HG03575 (cell line): Measurements from ENCODE around the gene MUC6.

Experiments
- ATAC-seq: cut with Tn5 transposase; IDR thresholded peaks from one replicate; pipeline ENCODE4 v1.9.1; 2021; ENCODE audit not compliant: unreplicated experiment, insufficient number of reproducible peaks, low FRiP score; ENCODE audit errors: extremely low read depth

MUC6 gene

DNA sequence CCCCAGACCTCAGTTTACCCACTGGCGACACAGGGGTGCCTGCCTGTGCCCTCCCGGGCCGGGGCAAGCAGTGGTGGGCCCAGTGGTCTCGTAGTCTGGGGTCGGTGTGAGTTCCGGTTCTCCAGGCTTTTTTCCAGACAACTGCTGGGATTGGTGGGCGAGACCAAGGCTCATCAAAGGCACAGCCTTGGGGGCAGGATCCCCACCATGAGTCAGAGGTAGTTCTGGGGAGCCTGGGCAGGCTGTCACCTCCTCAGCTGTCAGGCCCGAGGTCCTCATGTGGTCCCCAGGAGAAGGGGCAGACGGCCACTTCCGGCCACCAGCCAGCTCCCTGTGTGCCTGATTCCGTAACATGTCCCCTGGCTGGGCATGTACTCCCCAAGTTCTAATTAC lies 37.3 kb upstream of the MUC6 start:
- no peak for ATAC-seq

DNA sequence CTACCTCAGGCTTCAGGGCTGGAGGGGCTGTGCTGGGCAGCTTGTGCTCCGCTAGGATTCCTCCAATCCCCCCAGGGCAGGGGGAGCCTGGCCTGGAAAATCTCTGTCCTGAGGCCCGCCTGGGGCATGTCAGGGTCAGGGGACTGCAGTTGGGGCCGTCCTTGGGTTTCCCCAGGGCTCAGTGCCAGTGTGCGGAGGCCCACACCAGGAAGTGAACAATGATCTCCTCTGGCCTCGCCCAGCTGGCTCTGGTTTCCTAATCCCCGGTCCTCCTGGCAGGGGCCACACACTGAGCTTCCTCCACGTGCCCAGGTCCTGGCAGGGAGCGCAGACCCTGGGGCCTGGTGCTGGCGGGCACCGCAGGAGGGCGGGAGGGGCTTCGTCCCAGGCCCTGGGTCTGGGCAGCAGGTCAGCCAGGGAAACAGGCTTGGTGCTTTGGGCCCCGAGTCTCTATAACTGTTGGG lies 36.8 kb upstream of the MUC6 start:
- no peak for ATAC-seq

DNA sequence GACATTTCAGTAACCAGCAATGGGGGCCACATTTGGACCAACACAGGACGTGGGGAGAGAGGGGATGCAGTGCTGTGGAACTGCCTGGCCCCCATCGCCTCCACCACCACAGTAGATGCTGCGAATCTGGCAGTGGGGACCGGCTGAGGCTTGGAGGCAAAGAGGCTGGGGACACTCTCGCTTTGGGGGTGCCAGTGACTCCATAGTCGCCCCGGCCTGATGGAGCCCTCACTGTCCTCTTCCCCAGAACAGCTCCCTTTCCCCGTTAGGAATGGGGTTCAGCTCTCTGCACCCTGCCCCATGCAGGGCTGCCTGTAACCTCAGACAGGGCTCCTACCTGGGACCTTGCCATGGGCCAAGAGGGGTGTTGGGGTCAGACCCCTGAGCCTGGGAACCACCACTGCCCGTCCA lies 36.3 kb upstream of the MUC6 start:
- no peak for ATAC-seq

DNA sequence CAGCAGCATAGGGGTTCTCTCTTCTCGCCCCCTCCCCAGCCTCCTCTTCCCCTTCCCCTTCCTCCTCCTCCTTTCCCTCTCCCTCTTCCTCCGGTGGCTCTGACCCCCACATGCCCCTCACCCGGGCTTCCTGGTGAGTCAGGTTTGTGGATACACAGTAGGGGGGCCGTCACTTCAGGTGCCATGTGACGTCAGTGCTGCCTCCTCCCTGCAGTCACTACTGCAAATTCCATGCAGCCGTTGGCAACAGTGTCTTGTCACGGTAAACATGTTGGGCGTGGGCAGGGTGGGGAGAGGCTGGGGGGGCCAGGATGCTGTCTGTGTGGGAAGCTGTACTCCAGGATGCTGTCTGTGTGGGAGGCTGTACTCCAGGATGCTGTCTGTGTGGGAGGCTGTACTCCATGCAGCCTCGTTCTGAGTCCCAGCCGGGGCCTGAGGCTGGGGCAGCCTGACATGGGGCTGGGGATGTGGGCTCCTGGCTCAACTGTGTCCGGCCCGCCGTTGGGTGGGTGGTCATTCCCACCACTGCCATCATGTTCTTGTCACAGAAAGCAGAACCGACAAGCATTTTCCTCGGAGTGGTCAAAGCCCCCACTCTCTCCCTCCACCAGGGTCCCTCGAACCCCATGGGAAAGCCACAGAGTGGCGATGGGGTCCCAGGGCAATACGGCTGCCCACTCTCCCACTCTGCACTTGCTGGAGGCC lies 35.8 kb upstream of the MUC6 start:
- ATAC-seq = no peak

DNA sequence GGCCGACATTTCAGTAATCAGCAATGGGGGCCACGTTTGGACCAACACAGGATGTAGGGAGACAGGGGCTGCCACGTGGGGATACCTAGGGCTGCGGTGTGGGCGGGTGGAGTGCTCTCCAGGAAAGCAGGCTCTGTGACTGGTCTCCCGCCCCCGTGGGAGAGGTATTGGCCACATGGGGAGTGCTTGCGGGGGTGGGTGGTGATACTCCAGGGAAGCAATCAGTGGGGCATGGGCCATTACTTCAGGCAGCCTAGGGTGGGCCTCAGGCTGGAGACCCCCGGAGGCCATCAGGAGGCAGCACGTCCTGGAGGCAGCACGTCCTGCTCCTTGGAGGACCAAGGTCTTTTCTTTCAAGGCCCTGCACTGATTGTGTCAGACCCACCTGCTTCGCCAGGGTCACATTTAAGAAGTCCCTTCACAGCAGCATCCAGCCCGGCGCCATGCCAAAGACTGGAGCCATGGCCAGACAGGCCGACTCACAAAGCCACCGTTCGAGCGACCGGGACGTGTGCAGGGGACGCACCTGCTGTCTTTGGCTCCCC lies 35.1 kb upstream of the MUC6 start:
- ATAC-seq = no peak

DNA sequence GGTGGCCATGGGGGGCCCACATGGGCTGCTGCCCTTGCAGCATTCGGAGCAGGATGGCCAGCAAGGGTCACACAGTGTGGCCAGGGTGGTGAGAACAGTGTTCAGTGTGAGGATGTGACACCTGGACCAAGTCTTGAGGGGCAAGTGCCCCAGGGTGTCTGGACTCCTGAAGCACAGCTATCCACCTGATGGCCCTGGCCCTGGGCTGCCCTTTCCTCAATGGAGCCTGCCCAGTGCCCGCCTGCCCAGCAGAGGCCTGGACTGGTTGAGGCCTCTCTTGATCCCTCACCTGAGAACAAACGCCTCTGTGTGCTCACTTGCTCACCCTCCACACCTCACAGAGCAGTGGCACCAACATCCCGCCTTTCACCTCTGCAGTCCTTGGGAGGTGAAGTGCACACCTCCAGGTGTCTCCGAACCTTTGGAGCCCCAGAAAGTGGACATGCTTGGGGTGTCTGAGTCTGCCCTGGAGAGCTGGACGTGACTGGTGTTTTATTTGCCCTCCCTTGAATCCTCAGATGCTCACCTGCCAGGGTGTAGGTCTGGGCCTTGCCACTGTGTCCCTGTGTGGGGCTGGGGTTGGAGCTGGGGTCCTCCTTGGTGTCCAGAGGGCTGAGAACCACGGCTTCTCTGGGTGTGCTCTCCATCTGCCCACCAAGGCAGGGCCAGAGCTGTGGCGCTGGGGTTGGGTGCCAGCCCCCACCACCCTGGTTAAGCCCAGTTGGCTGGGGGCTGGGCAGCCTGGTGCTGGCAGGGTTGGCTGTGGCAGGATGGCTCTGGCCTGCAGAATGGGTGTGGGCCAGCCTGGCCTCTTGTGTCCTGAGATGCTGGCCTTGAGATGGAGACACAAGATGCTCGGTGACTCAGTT lies 34.3 kb upstream of the MUC6 start:
- ATAC-seq = no peak

DNA sequence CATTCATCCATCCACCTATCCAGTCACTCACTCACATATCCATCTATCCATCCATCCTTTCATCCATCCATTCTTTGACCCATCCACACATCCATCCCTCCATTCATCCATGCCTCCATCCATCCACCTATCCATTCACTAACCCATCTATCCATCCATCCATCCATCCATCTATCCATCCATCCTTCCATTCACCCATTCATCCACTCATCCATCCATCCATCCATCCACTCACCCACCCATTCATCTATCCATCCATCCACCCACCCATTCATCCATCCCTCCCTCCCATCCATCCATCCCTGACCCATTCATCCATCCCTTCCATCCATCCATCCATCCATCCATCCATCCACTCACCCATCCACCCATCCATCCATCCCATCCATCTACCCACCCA lies 33.2 kb upstream of the MUC6 start:
- no peak for ATAC-seq

DNA sequence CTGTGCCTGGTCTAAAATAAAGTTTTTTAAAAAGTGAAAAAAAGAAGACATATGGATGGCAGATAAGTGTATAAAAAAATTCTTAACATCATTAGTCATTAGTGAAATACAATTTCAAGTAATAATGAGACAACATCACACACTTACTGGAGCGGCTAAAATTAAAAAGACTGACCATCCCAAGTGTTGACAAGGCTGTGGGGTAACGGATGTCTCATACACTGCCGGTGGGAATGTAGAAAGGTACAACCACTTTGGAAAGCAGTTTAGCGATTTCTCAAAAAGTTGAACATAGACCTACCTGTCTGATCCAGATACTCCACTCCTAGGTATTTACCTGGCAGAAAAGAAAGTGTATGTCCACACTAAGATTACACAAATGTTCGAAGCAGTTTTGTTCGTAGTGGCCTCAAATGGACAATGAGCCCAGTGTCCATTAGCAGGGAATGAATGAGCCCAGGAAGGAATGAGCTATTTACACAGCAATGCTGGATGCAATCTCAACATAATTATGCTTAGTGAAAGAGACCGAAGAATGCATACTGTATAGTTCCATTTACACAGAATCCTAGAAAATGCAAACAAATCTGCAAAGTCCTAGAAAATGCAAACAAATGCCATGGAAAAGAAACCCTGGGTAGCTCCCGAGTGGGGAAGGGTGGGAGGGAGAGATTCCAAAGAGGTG lies 31.4 kb upstream of the MUC6 start:
- ATAC-seq = no peak

DNA sequence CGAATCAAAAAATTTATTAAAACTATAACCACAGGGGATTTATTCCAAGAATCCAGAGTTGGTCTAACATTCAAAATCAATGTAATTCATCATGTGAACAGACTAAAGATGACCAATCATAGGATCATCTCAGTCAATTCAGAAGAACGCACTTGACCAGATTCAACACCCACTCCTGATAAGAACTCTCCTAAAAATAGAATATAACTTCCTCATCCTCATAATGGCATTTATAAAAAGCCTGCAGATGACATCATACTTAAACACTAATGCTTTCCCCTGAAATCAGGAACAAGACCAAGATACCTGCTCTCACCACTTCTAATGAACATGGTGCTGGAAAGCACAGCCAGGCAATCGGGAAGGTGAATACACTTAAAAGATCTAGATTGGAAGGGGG lies 27.6 kb upstream of the MUC6 start:
- ATAC-seq = no peak

DNA sequence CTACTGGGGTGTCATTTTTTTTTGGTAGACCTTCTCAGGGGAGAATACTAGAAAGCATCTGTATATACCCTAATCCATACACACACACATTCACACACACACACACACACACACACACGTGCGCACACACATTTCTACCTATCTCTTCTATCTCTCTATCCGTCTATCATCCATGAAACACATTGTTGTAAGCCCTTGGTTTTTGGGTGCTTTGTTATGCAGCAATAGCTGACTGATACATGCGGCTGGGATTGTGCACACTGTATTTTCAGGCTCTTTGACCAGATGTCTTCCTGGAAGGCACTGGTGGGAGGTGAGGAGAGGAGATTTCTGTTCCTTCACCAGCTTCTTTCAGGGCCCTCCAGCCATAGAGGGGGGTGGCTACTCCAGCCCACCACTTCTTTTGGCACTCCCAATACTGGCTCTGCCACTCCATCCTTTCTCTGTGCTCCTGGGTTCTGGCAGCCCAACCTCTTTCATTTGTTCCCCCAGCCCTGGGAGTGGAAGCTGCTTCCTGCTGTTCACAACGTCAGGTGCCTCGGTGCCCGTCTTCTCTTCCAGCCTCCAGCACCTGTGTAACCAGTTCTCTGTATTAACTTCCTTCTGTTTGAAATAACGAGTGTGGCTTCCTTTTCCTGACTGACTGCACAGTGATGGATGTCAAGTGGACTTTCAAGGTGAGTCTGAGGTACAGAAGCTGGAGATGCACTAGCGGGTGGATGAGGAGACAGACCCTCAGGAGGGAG lies 25.7 kb upstream of the MUC6 start:
- ATAC-seq = no peak

DNA sequence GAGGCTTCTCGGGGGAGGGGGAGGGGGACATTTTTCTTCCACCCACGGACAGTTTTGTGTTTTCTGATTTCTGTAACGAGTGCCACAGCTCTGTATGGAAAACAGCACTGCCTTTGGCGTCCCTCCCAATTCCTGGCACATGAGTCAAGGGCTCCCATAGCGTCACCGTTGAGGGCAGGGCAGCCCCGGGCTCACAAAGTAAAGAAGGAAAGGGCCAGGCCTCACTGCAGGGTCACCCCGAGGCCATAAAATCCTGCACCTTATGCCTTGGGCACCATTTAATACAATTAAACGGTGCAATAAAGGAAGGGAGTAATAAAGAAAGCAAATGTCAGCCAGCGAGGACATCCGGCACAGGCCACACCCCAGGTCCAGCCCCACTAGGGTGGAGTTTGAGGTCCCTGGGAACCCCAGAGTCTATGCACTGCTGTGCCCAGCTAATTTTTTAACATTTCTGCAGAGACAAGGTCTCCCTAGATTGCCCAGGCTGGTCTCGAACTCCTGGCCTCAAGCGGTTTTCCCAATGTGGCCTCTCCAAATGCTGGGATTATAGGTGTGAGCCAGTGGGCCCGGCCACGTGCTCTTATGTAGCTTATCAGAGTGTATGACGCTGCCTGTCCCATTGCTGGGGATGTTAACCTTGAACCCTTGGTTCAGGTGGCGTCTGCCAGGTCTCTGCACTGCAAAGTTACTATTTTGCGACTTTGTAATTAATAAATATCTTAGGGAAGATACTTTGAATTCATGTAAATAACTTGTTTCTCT lies 24.5 kb upstream of the MUC6 start:
- ATAC-seq = no peak

DNA sequence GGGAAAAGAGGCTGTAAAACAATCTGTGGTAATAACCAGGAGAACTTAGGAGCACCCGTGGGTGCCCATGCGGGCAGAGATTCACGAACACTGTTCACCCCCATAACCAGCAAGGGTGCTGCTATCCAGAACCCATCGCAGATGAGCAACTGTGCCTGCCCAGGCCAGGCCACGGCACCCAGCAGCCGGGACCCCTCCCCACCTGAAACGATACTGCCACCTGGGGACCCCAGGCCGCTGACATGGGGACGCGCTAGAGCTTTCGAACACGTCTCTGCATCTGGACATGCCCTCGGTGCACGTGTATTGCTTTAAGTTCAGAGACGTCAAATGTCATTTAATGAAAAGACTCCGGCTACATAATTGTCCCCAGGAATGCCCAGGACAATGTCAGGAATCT lies 23.9 kb upstream of the MUC6 start:
- no peak for ATAC-seq

DNA sequence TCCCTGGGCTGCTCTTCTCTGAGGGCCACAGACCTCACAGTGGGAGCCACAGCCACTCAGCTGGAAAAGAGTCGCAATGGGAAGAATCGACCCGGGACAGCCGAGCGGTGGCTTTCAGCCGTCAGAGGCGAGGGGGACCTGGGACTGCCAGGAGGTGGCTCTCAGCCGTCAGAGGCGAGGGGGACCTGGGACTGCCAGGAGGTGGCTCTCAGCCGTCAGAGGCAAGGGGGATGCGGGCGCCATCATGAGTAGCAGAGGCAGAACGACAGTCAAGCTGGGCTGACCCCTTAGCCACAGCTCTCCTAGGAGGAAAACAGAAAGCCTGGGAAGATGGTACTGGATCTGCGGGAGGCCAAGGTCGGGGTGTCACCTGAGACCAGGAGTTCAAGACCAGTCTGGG lies 23.2 kb upstream of the MUC6 start:
- no peak for ATAC-seq

DNA sequence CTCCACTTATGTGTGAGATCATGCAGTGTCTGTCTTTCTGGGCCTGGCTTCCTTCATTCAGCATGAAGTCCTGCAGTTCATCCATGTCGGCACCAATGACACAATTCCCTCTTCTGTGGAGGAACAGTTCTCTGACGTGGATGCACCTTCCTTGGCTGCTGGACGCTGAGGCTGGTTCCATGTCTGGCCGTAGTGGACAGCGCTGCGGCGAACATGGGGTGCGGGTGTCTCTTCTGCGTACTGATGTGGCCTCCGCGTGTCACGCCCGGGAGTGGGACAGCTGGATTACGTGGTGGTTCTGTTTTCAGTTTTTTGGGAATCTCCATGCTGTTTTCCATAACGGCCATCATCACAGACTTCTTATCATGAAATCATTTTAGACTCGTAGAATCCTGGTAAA lies 21.3 kb upstream of the MUC6 start:
- no peak for ATAC-seq

DNA sequence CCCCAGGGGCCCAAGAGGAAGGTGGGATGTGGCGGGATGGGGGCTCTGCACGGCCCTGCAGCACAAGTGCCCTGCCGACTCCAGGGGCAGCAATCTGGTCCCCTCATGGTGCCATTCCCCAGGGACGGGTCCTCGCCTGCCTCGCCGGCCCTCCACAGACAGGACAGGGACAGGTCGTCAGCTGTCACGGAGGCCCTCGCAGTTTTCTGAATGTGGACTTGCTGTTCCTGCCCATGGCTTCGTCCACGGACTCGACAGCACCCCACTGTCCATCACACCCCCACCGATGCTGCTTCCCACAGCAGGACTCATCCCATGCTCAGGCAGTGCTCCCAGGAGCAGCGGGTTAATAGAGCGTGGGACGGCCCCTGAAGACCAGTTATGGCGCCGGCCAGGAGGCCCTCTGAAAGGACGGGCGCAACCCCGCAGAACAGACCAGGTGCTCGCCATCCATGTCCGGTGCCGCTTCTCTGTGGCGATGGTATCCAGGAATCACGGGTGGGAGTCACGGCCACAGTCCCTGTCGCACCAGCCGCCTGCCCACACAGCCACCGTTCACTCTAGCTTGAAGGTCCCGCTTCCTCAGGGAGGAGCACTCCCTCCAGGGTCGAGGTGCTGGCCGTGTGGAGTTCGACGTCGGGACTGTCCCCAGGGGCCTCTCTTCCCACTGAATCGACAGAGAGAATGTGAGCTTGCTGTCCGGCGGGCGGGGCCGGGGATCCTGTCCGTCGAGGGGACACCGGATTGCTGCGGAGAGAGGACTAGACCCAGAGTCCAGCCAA lies 19.7 kb upstream of the MUC6 start:
- ATAC-seq = no peak

DNA sequence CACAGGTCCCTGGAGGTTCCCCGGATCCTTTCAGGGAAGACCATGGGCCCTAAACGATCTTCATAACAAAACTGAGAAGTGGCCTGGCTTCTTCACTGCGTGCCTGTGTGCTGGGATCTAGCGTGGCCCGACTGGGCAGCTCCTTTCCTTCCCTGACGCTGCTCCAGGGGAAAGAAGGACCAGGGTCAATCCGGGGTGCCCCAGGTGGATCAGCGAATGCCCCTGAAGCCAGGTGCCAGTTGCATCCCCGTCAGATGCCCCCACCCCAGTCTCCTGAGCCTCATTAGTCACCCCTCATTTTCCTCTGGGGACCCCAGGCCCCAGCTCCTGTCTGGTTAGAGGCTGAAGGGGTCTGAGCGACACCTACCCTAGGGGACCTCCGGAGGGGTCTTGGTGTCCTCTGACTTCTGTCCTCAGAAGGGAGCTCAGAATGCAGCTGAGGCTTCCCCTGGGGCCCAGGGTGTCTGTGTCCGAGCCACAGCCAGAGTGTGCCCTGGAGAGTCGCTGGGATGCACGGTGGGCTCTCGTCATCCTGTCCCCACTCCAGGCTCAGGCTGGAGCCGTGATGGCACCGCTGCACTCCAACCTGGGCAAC lies 18.7 kb upstream of the MUC6 start:
- no peak for ATAC-seq
